Measurements from ENCODE around the gene RAMACL. TPM values are rescaled to one million over a fixed set of nuclear protein-coding genes. Genes with fewer than 3 reads are reported as not detected.
A peak's percentile ranks its signal among the peaks of the same experiment; 100 is the strongest.

The RAMACL gene
- total and polyA plus RNA-seq, 12 donors = 0.20 to 2.4 (median 0.63) TPM

DNA sequence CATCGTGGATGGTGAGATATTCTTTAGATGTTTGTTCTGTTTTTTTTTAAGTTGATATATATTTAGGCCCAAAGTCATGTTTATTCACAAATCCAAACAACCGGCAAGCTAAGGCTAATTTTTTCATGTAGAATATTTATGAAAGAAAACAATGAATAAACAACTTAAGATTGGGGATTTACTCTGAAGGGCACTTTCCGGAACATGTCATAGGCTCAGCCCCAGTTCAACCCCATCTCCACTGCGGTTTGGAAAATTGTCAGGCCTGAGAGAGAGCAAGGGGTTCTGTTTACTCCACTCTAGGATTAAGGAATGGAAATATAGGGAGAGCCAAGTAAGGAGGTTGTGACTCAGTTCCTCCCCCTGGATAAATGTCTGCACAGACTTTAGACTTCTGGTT, 22.3 kb upstream of the RAMACL start:
- Histone ChIP-seq H3K9me3 (no peaks in the 10 kb centered on the region), H3K4me1 (peaks cover 3 to 29% (median 17%) of the 10 kb centered on the region in 9 donors), H3K27ac (peak overlapping the region in 1 of 10 donors; percentile 51), H3K27me3 (no peaks in the 10 kb centered on the region), H3K4me3 (no peak overlapping the region), H3K36me3 (peaks cover 0 to 3% (median 0%) of the 10 kb centered on the region in 9 donors)
- 90 to 93% methylated on average over 4 of the region's 4 CpGs for WGBS, 2 donors
- DNase-seq (no peak), ATAC-seq (no peak)
- intact Hi-C loops (cut with DNase I) = no loop called here
- TF ChIP-seq, protein P1, sequence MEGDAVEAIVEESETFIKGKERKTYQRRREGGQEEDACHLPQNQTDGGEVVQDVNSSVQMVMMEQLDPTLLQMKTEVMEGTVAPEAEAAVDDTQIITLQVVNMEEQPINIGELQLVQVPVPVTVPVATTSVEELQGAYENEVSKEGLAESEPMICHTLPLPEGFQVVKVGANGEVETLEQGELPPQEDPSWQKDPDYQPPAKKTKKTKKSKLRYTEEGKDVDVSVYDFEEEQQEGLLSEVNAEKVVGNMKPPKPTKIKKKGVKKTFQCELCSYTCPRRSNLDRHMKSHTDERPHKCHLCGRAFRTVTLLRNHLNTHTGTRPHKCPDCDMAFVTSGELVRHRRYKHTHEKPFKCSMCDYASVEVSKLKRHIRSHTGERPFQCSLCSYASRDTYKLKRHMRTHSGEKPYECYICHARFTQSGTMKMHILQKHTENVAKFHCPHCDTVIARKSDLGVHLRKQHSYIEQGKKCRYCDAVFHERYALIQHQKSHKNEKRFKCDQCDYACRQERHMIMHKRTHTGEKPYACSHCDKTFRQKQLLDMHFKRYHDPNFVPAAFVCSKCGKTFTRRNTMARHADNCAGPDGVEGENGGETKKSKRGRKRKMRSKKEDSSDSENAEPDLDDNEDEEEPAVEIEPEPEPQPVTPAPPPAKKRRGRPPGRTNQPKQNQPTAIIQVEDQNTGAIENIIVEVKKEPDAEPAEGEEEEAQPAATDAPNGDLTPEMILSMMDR (IDR thresholded peaks at IDR 0.05) = no peak

DNA sequence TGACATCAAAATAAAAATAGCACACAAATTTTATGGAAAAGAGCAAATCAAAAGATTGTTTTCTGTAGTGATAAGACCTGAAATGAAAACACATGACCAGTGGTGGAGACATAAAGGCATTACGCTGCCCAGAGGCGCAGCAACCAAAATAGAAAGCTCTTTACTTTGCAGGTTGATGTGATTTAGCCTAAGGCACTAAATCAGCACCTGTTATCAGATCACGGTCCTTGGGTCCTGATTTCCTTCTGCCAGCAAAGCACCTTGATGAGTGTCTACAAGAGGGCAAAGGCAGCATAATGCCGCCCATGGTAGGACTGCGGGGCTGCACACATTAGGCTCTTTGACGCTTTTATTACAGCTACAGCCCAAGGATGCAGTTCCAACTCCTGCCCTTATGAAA, 19.3 kb upstream of the RAMACL start:
- peaks cover 0 to 8% (median 0%) of the 10 kb centered on the region in 9 donors for H3K4me1 ChIP-seq
- no peak overlapping the region for H3K27ac ChIP-seq
- no peaks in the 10 kb centered on the region for H3K27me3 ChIP-seq
- WGBS, 2 donors = 92 to 95% methylated on average over 6 of the region's 6 CpGs
- no peak overlapping the region for H3K4me3 ChIP-seq
- H3K9me3 ChIP-seq = no peaks in the 10 kb centered on the region
- ATAC-seq = no peak
- no peaks in the 10 kb centered on the region for H3K36me3 ChIP-seq
- TF ChIP-seq, protein P1 (IDR thresholded peaks at IDR 0.05) = no peak
- intact Hi-C loops (cut with DNase I) = no loop called here
- DNase-seq = no peak

DNA sequence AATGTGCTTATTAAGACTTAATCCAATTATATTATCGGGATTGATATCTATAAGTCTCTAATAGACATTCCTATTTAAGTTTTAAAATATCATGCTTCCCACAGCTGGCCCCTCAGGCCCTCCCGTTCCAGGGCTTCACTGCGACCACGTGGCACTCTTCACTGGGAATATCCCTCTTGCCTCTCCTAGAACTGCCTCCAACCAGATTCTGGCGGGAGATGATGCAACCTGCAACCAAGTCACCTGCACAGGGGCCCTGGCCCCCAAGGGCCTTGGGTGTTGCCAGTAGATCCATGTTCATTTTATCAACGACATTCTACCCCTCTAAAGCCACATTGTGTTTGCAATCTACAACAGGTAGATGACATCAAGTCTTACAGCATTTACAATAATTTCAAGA, 18.4 kb upstream of the RAMACL start:
- intact Hi-C loops (cut with DNase I) = no loop called here
- WGBS, 2 donors = 94 to 95% methylated on average over 6 of the region's 6 CpGs
- Histone ChIP-seq H3K36me3 (no peaks in the 10 kb centered on the region), H3K4me1 (peaks cover 0 to 16% (median 6%) of the 10 kb centered on the region in 9 donors), H3K4me3 (no peak overlapping the region), H3K27ac (no peak overlapping the region), H3K27me3 (no peaks in the 10 kb centered on the region), H3K9me3 (no peaks in the 10 kb centered on the region)
- ATAC-seq (no peak), DNase-seq (no peak)
- TF ChIP-seq, protein P1 (IDR thresholded peaks at IDR 0.05) = no peak

DNA sequence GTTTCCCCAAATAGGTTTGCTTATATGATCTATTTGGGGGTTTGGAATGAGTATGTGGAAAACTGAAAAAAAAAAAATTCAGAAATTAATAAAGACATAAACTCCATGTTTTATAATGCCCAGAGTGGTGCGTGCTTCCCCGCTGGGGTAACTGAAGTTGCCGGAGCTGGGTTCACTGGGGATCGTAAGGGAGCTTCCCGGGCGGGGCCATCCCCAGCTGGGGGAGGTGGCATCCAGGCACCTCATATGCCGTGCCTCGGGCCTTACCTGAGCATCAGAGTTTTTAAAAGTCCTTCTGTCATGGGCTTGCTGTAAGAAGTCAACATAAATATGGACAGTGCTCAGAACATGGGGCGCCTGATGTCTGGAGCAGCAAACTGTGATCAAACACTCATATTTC, 17.9 kb upstream of the RAMACL start:
- WGBS, 2 donors = 97% methylated on average over 9 of the region's 9 CpGs
- no peak for ATAC-seq
- H3K27me3 ChIP-seq = no peaks in the 10 kb centered on the region
- H3K4me3 ChIP-seq = no peak overlapping the region
- H3K4me1 ChIP-seq = peaks cover 0 to 22% (median 12%) of the 10 kb centered on the region in 9 donors
- no peak for DNase-seq
- TF ChIP-seq, protein P1 (IDR thresholded peaks at IDR 0.05) = no peak
- no peaks in the 10 kb centered on the region for H3K36me3 ChIP-seq
- no peak overlapping the region for H3K27ac ChIP-seq
- intact Hi-C loops (cut with DNase I) = no loop called here
- no peaks in the 10 kb centered on the region for H3K9me3 ChIP-seq

Measured in heart right ventricle (tissue), 16 donors.